ENCODE measurements around the gene DIS3L2.
"Not testable (repeated sequence)": the region's sequence is repeated elsewhere in the genome, so short reads cannot be mapped to it uniquely, and the experiment has no call there.

Gene DIS3L2

GRCh38 chr2:232028631-232029030 is 67.1 kb downstream of the DIS3L2 start:
- in situ Hi-C loops (cut with HindIII; ENCODE audit: low pct_ligation_motif_present, low pct_unique_long_range_greater_than_20kb, low sequenced_read_pairs) = no loop called here
- DNase-seq = no peak

GRCh38 chr2:232029346-232029745 is 67.8 kb downstream of the DIS3L2 start:
- DNase-seq = no peak
- in situ Hi-C loops (cut with HindIII; ENCODE audit: low pct_ligation_motif_present, low pct_unique_long_range_greater_than_20kb, low sequenced_read_pairs) = no loop called here

GRCh38 chr2:232030229-232030628 is 68.7 kb downstream of the DIS3L2 start:
- DNase-seq = peak; percentile 21
- in situ Hi-C loops (cut with HindIII; ENCODE audit: low pct_ligation_motif_present, low pct_unique_long_range_greater_than_20kb, low sequenced_read_pairs) = no loop called here

- DNase-seq; in situ Hi-C loops (cut with HindIII; ENCODE audit: low pct_ligation_motif_present, low pct_unique_long_range_greater_than_20kb, low sequenced_read_pairs): not testable (repeated sequence)
Measured at GRCh38 chr2:232035292-232035691, 73.8 kb downstream of the DIS3L2 start.

GRCh38 chr2:232036876-232037275 is 75.4 kb downstream of the DIS3L2 start:
- in situ Hi-C loops (cut with HindIII; ENCODE audit: low pct_ligation_motif_present, low pct_unique_long_range_greater_than_20kb, low sequenced_read_pairs); DNase-seq: not testable (repeated sequence)

GRCh38 chr2:232038251-232038880 is 76.9 kb downstream of the DIS3L2 start:
- DNase-seq = no peak

GRCh38 chr2:232038881-232039485 is 77.5 kb downstream of the DIS3L2 start:
- in situ Hi-C loops (cut with HindIII; ENCODE audit: low pct_ligation_motif_present, low pct_unique_long_range_greater_than_20kb, low sequenced_read_pairs) = no loop called here
- no peak for DNase-seq

More at GRCh38 chr2:232038251-232038880, 76.9 kb downstream of the DIS3L2 start:
- in situ Hi-C loops (cut with HindIII; ENCODE audit: low pct_ligation_motif_present, low pct_unique_long_range_greater_than_20kb, low sequenced_read_pairs) = no loop called here

- in situ Hi-C loops (cut with HindIII; ENCODE audit: low pct_ligation_motif_present, low pct_unique_long_range_greater_than_20kb, low sequenced_read_pairs) = no loop called here
- DNase-seq = no peak
Measured at GRCh38 chr2:232042911-232043574, 81.5 kb downstream of the DIS3L2 start.

- in situ Hi-C loops (cut with HindIII; ENCODE audit: low pct_ligation_motif_present, low pct_unique_long_range_greater_than_20kb, low sequenced_read_pairs) = no loop called here
- no peak for DNase-seq
Measured at GRCh38 chr2:232043966-232044365, 82.5 kb downstream of the DIS3L2 start.

GRCh38 chr2:232049350-232049749 is 87.8 kb downstream of the DIS3L2 start:
- in situ Hi-C loops (cut with HindIII; ENCODE audit: low pct_ligation_motif_present, low pct_unique_long_range_greater_than_20kb, low sequenced_read_pairs) = no loop called here
- DNase-seq = no peak

GRCh38 chr2:232052591-232052990 is 91.1 kb downstream of the DIS3L2 start:
- in situ Hi-C loops (cut with HindIII; ENCODE audit: low pct_ligation_motif_present, low pct_unique_long_range_greater_than_20kb, low sequenced_read_pairs) = no loop called here
- no peak for DNase-seq

GRCh38 chr2:232053777-232054176 is 92.3 kb downstream of the DIS3L2 start:
- DNase-seq = no peak
- in situ Hi-C loops (cut with HindIII; ENCODE audit: low pct_ligation_motif_present, low pct_unique_long_range_greater_than_20kb, low sequenced_read_pairs) = no loop called here

GRCh38 chr2:232058063-232058877 is 96.8 kb downstream of the DIS3L2 start:
- in situ Hi-C loops (cut with HindIII; ENCODE audit: low pct_ligation_motif_present, low pct_unique_long_range_greater_than_20kb, low sequenced_read_pairs) = no loop called here
- no peak for DNase-seq

GRCh38 chr2:232058931-232059330 is 97.4 kb downstream of the DIS3L2 start:
- in situ Hi-C loops (cut with HindIII; ENCODE audit: low pct_ligation_motif_present, low pct_unique_long_range_greater_than_20kb, low sequenced_read_pairs) = no loop called here

GRCh38 chr2:232061265-232061664 is 99.8 kb downstream of the DIS3L2 start:
- no peak for DNase-seq
- in situ Hi-C loops (cut with HindIII; ENCODE audit: low pct_ligation_motif_present, low pct_unique_long_range_greater_than_20kb, low sequenced_read_pairs) = no loop called here

More at GRCh38 chr2:232058931-232059330, 97.4 kb downstream of the DIS3L2 start:
- DNase-seq = no peak

GRCh38 chr2:232073026-232073425 is 111.5 kb downstream of the DIS3L2 start:
- no peak for DNase-seq
- in situ Hi-C loops (cut with HindIII; ENCODE audit: low pct_ligation_motif_present, low pct_unique_long_range_greater_than_20kb, low sequenced_read_pairs) = no loop called here

GRCh38 chr2:232073699-232074098 is 112.2 kb downstream of the DIS3L2 start:
- no peak for DNase-seq
- in situ Hi-C loops (cut with HindIII; ENCODE audit: low pct_ligation_motif_present, low pct_unique_long_range_greater_than_20kb, low sequenced_read_pairs) = no loop called here

- in situ Hi-C loops (cut with HindIII; ENCODE audit: low pct_ligation_motif_present, low pct_unique_long_range_greater_than_20kb, low sequenced_read_pairs) = no loop called here
- DNase-seq = peak; percentile 62
Measured at GRCh38 chr2:232075080-232075479, 113.6 kb downstream of the DIS3L2 start.

- peak; percentile 76 for DNase-seq
- in situ Hi-C loops (cut with HindIII; ENCODE audit: low pct_ligation_motif_present, low pct_unique_long_range_greater_than_20kb, low sequenced_read_pairs) = no loop called here
Measured at GRCh38 chr2:232075859-232076258, 114.3 kb downstream of the DIS3L2 start.
